ENCODE results near the gene WDR5B.

Gene WDR5B

GRCh38 chr3:122387709-122388108 lies 28.2 kb downstream of the WDR5B start:
- TF ChIP-seq, protein P1, sequence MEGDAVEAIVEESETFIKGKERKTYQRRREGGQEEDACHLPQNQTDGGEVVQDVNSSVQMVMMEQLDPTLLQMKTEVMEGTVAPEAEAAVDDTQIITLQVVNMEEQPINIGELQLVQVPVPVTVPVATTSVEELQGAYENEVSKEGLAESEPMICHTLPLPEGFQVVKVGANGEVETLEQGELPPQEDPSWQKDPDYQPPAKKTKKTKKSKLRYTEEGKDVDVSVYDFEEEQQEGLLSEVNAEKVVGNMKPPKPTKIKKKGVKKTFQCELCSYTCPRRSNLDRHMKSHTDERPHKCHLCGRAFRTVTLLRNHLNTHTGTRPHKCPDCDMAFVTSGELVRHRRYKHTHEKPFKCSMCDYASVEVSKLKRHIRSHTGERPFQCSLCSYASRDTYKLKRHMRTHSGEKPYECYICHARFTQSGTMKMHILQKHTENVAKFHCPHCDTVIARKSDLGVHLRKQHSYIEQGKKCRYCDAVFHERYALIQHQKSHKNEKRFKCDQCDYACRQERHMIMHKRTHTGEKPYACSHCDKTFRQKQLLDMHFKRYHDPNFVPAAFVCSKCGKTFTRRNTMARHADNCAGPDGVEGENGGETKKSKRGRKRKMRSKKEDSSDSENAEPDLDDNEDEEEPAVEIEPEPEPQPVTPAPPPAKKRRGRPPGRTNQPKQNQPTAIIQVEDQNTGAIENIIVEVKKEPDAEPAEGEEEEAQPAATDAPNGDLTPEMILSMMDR (IDR thresholded peaks at IDR 0.05), result no peak
- TF ChIP-seq ZFX (IDR thresholded peaks at IDR 0.05; ENCODE audit: borderline replicate concordance), result no peak
- H3K27ac ChIP-seq, result peak overlapping the region; percentile 59

GRCh38 chr3:122383771-122384697 lies 31.8 kb downstream of the WDR5B start, which contains the start of gene FAM162A:
FAM162A (plus strand) TSS chr3:122384182; CDS start chr3:122384266, 84 bp downstream.
- peak within 1 kb of the TSS; percentile 87 for H3K27ac ChIP-seq
- TF ChIP-seq, protein P1 (IDR thresholded peaks at IDR 0.05), result peak; percentile 91
- TF ChIP-seq ZFX (IDR thresholded peaks at IDR 0.05; ENCODE audit: borderline replicate concordance), result no peak

- no peak for TF ChIP-seq ZFX (IDR thresholded peaks at IDR 0.05; ENCODE audit: borderline replicate concordance)
- TF ChIP-seq, protein P1 (IDR thresholded peaks at IDR 0.05), result no peak
- peak within 1 kb of the TSS; percentile 87 for H3K27ac ChIP-seq
These were observed 32.8 kb downstream of the WDR5B start, which contains the start of gene MIX23 for GRCh38 chr3:122382888-122383666. MIX23 (minus strand) TSS chr3:122383231; CDS start chr3:122383224, 7 bp downstream.

DNA sequence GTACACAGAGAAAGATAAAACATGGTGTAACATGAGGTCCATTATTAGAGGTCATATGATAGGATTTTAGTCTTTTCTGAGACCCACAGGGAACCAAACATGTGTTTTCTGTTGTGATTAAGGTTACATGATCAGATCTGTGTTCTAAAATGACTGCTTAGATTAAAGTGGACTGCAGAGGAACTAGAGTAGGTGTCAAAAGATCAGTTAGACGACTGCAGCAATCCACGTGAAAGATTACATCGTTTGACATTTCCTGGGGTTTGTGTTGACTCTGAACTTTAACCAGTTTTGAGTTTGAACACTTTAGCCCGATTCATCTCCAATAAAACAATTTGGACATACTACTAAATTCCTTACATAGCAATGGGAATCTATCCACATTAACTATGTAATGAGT lies 37.9 kb downstream of the WDR5B start:
- no peak overlapping the region for H3K27ac ChIP-seq

GRCh38 chr3:122374034-122374433 lies 41.8 kb downstream of the WDR5B start:
- TF ChIP-seq, protein P1 (IDR thresholded peaks at IDR 0.05), result no peak
- TF ChIP-seq ZFX (IDR thresholded peaks at IDR 0.05; ENCODE audit: borderline replicate concordance), result no peak
- no peak overlapping the region for H3K27ac ChIP-seq

More for the DNA sequence above, 37.9 kb downstream of the WDR5B start:
- TF ChIP-seq ZFX (IDR thresholded peaks at IDR 0.05; ENCODE audit: borderline replicate concordance), result no peak
- TF ChIP-seq, protein P1 (IDR thresholded peaks at IDR 0.05), result no peak

GRCh38 chr3:122366379-122366749 lies 49.5 kb downstream of the WDR5B start:
- no peak for TF ChIP-seq ZFX (IDR thresholded peaks at IDR 0.05; ENCODE audit: borderline replicate concordance)
- TF ChIP-seq, protein P1 (IDR thresholded peaks at IDR 0.05), result no peak
- peak overlapping the region; percentile 91 for H3K27ac ChIP-seq

GRCh38 chr3:122365582-122366378 lies 50.1 kb downstream of the WDR5B start:
- H3K27ac ChIP-seq, result peak overlapping the region; percentile 91
